Measurements from ENCODE around the gene DAGLA. TPM values are rescaled to one million over a fixed set of nuclear protein-coding genes. Genes with fewer than 3 reads are reported as not detected.
A peak's percentile ranks its signal among the peaks of the same experiment; 100 is the strongest.
"Not testable (repeated sequence)": the region's sequence is repeated elsewhere in the genome, so short reads cannot be mapped to it uniquely, and the experiment has no call there.

Gene DAGLA
- total RNA-seq, 1 donor from 2014 or later, result 4.1 TPM

GRCh38 chr11:61660997-61661396 is 19.2 kb upstream of the DAGLA start:
- DNase-seq, result not testable (repeated sequence)

GRCh38 chr11:61666684-61667297 is 13.4 kb upstream of the DAGLA start:
- DNase-seq, result no peak

- no peak for DNase-seq
These were observed 12.4 kb upstream of the DAGLA start for GRCh38 chr11:61667684-61668305.

- DNase-seq, result no peak
These were observed 10.8 kb upstream of the DAGLA start for GRCh38 chr11:61669417-61669816.

GRCh38 chr11:61670626-61671025 is 9.6 kb upstream of the DAGLA start:
- no peak for DNase-seq

GRCh38 chr11:61671527-61671926 is 8.7 kb upstream of the DAGLA start:
- DNase-seq, result no peak

- DNase-seq, result not testable (repeated sequence)
These were observed 6.2 kb upstream of the DAGLA start for GRCh38 chr11:61673946-61674467.

- peak; percentile 95 for DNase-seq
These were observed 4.4 kb upstream of the DAGLA start for GRCh38 chr11:61675826-61676225.

- no peak for DNase-seq
These were observed 895 bp upstream of the DAGLA start for GRCh38 chr11:61679296-61679695.

GRCh38 chr11:61680622-61681221 is 531 bp downstream of the DAGLA start:
- no peak for DNase-seq

GRCh38 chr11:61682093-61682732 is 2.0 kb downstream of the DAGLA start:
- peak; percentile 82 for DNase-seq

- DNase-seq, result no peak
These were observed 2.9 kb downstream of the DAGLA start for GRCh38 chr11:61682906-61683675.

GRCh38 chr11:61683961-61684869 is 4.0 kb downstream of the DAGLA start:
- DNase-seq, result no peak

- no peak for DNase-seq
These were observed 4.9 kb downstream of the DAGLA start for GRCh38 chr11:61684870-61685616.

GRCh38 chr11:61685617-61685967 is 5.4 kb downstream of the DAGLA start:
- no peak for DNase-seq

GRCh38 chr11:61686066-61686465 is 5.9 kb downstream of the DAGLA start:
- no peak for DNase-seq

- DNase-seq, result no peak
These were observed 6.3 kb downstream of the DAGLA start for GRCh38 chr11:61686469-61686868.

- DNase-seq, result no peak
These were observed 7.2 kb downstream of the DAGLA start for GRCh38 chr11:61687420-61687819.

- peak; percentile 67 for DNase-seq
These were observed 8.4 kb downstream of the DAGLA start for GRCh38 chr11:61688365-61689163.

- DNase-seq, result no peak
These were observed 8.9 kb downstream of the DAGLA start for GRCh38 chr11:61689164-61689496.
